Activated B cell treated with CpG ODN at 0.5 μM for 24 hours (primary cell): ENCODE data around the gene TRIM17. TPM values are rescaled to one million over a fixed set of nuclear protein-coding genes. Genes with fewer than 3 reads are reported as not detected.
A peak's percentile ranks its signal among the peaks of the same experiment; 100 is the strongest.

Source experiments
- ATAC-seq: fragments of 200-7000 bp; cut with Tn5 transposase; one replicate; pipeline ENCODE4 v1.10.0; 2021; ENCODE audit warnings: low read depth, mild to moderate bottlenecking, moderate library complexity
- CTCF ChIA-PET: fragments of 350-600 bp; sonication (Branson Sonifier 250); formaldehyde crosslinking; loops from one replicate; lab custom pipeline; 2021; ENCODE audit warnings: antibody characterized with exemption; lab: Charles Lee
- POLR2A ChIA-PET: fragments of 350-600 bp; sonication (Branson Sonifier 250); formaldehyde crosslinking; loops from one replicate; lab custom pipeline; 2021; ENCODE audit warnings: antibody characterized with exemption; lab: Charles Lee
- DNase-seq: peaks from one replicate; pipeline ENCODE4 v3.0.0; 2022
- H3K27ac Mint-ChIP-seq: one replicate; pipeline ENCODE4 v1.8.0; 2020; ENCODE audit warnings: mixed read lengths
- H3K27me3 Mint-ChIP-seq: one replicate; pipeline ENCODE4 v1.8.0; 2021; ENCODE audit warnings: mixed read lengths
- H3K36me3 Mint-ChIP-seq: one replicate; pipeline ENCODE4 v1.8.0; 2021; ENCODE audit warnings: low read depth, mixed read lengths
- H3K4me1 Mint-ChIP-seq: one replicate; pipeline ENCODE4 v1.8.0; 2021; ENCODE audit warnings: mixed read lengths
- H3K4me3 Mint-ChIP-seq: one replicate; pipeline ENCODE4 v1.8.0; 2020; ENCODE audit warnings: mild to moderate bottlenecking, mixed read lengths
- H3K9me3 Mint-ChIP-seq: one replicate; pipeline ENCODE4 v1.8.0; 2020; ENCODE audit warnings: mixed read lengths
- CTCF ChIP-seq: fragments of 200-600 bp; IDR thresholded peaks from one replicate; pipeline ENCODE4 v1.8.0; 2022; ENCODE audit warnings: antibody characterized with exemption, mild to moderate bottlenecking
- intact Hi-C: fragments of 100-400 bp; cut with micrococcal nuclease; formaldehyde crosslinking; loops from one replicate; pipeline ENCODE4 v1.15.1; 2024
- total RNA-seq: library from RNA; stranded (reverse); gene quantifications from 2 replicates; pipeline ENCODE4 v1.2.3, GENCODE V29; 2022

TRIM17 gene
- total RNA-seq, 1 donor from 2014 or later = not detected

- CTCF ChIA-PET = no interaction called here
- Mint-ChIP-seq H3K27me3 (peaks cover 30% of the 10 kb centered on the region), H3K9me3 (no peaks in the 10 kb centered on the region), H3K27ac (no peak overlapping the region), H3K4me3 (no peak overlapping the region), H3K4me1 (peaks cover 11% of the 10 kb centered on the region), H3K36me3 (no peaks in the 10 kb centered on the region)
- POLR2A ChIA-PET = no interaction called here
- no peak for DNase-seq
- no peak for TF ChIP-seq CTCF
- intact Hi-C loops = no loop called here
- no peak for ATAC-seq
Measured at GRCh38 chr1:228450200-228450599, 33.5 kb upstream of the TRIM17 start.

GRCh38 chr1:228448372-228448771 lies 31.7 kb upstream of the TRIM17 start:
- Mint-ChIP-seq H3K4me1 (peaks cover 13% of the 10 kb centered on the region), H3K36me3 (no peaks in the 10 kb centered on the region), H3K27me3 (peaks cover 43% of the 10 kb centered on the region), H3K9me3 (no peaks in the 10 kb centered on the region), H3K27ac (no peak overlapping the region), H3K4me3 (no peak overlapping the region)
- POLR2A ChIA-PET = no interaction called here
- DNase-seq (no peak), ATAC-seq (no peak)
- intact Hi-C loops = no loop called here
- CTCF ChIA-PET = no interaction called here
- TF ChIP-seq CTCF = no peak

- intact Hi-C loops = no loop called here
- no peak for TF ChIP-seq CTCF
- peaks cover 13% of the 10 kb centered on the region for H3K4me1 Mint-ChIP-seq
- DNase-seq (no peak), ATAC-seq (no peak)
- CTCF ChIA-PET = no interaction called here
- H3K4me3 Mint-ChIP-seq = no peak overlapping the region
- H3K27ac Mint-ChIP-seq = no peak overlapping the region
- POLR2A ChIA-PET = interaction anchor here (0.6 kb wide), 1 partner anchor 40 kb away, joined by 6 read pairs; the partner anchor contains the start of gene TRIM11
- no peaks in the 10 kb centered on the region for H3K9me3 Mint-ChIP-seq
- H3K36me3 Mint-ChIP-seq = no peaks in the 10 kb centered on the region
- H3K27me3 Mint-ChIP-seq = peaks cover 59% of the 10 kb centered on the region
Measured at GRCh38 chr1:228446852-228447251, 30.2 kb upstream of the TRIM17 start.

DNA sequence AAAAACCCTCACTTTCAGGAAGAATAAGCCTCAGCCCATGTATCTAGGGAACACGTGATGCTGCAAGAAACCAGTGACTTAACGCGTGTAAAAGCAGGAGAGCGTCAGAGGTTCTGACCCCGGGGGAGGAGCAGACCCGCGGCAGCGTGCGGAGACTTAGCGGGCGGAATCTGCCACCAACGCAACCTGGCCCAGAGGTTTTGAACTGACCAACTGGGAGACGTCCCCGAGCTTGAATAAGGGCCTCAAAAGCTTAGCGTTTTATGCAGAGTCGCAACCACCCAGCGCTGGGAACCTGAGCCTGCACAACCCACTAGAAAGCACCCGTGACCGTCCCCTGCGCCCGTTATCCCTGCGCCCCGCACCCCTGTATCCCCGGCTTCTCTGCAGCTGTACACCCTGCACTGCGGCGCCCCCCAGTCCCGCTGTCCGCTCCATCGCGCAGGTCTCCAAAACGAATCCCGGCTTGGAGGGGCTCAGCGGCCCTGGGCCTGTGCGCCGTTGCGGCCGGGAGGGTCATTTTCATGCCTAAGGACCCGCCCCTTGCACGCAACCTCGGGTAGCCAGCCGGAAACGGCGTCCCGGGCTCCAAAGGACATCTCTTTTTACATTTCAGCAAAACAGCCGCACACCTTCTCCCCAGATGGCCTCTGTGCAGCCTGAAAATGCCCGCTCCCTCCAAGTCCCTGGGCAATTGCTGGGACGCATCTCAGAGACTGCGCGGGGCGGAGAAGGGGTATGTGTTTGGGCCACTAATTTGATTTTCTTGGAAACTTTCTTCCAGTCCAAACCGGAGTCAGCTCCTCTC lies 29.4 kb upstream of the TRIM17 start:
- peak; percentile 58 for ATAC-seq
- no peak for TF ChIP-seq CTCF
- Mint-ChIP-seq H3K27me3 (peaks cover 65% of the 10 kb centered on the region), H3K9me3 (no peaks in the 10 kb centered on the region), H3K36me3 (no peaks in the 10 kb centered on the region), H3K27ac (no peak overlapping the region), H3K4me1 (peaks cover 13% of the 10 kb centered on the region), H3K4me3 (peak overlapping the region; percentile 75)
- intact Hi-C loops = no loop called here
- no peak for DNase-seq
- POLR2A ChIA-PET = interaction anchor here (0.6 kb wide), 1 partner anchor 39 kb away, joined by 6 read pairs; the partner anchor contains the start of gene TRIM11
- CTCF ChIA-PET = no interaction called here

- peak overlapping the region; percentile 75 for H3K4me3 Mint-ChIP-seq
- DNase-seq = no peak
- peaks cover 71% of the 10 kb centered on the region for H3K27me3 Mint-ChIP-seq
- H3K4me1 Mint-ChIP-seq = peaks cover 13% of the 10 kb centered on the region
- TF ChIP-seq CTCF = no peak
- POLR2A ChIA-PET = no interaction called here
- no peak overlapping the region for H3K27ac Mint-ChIP-seq
- intact Hi-C loops = no loop called here
- no peaks in the 10 kb centered on the region for H3K9me3 Mint-ChIP-seq
- no peaks in the 10 kb centered on the region for H3K36me3 Mint-ChIP-seq
- CTCF ChIA-PET = no interaction called here
- ATAC-seq = no peak
Measured at GRCh38 chr1:228445490-228445842, 28.8 kb upstream of the TRIM17 start.
